ENCODE measurements around the gene NCOR1. TPM values are rescaled to one million over a fixed set of nuclear protein-coding genes. Genes with fewer than 3 reads are reported as not detected.

NCOR1 gene
- total and polyA plus RNA-seq, 2 of the 13 experiments (the other 11 are each of a cell fraction or from before 2014, with no cell fraction given): 57.0 to 71.7 TPM

DNA sequence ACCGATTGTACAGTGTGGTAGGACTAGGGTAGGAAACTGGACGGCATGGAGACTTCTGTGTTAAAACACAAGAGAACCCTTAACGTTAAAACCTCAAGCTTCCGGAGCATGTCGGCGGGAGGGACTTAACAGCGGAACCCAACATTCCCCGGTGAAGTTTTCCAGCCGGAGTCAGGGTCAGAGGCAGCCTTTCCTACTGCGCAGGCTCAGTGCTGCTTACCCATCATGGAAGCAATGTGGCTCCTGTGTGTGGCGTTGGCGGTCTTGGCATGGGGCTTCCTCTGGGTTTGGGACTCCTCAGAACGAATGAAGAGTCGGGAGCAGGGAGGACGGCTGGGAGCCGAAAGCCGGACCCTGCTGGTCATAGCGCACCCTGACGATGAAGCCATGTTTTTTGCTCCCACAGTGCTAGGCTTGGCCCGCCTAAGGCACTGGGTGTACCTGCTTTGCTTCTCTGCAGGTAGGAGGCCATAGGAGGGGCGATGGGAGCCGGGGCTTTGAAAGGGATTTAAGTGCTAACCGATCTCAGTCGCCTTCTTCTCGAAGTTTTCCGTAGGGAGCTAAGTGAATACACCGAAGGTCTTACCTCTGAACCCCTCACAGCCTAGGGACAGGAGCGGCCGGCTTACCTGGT, 1.8 kb upstream of the NCOR1 start, which contains the start of gene PIGL (continued):
- TF ChIP-seq, protein P1, sequence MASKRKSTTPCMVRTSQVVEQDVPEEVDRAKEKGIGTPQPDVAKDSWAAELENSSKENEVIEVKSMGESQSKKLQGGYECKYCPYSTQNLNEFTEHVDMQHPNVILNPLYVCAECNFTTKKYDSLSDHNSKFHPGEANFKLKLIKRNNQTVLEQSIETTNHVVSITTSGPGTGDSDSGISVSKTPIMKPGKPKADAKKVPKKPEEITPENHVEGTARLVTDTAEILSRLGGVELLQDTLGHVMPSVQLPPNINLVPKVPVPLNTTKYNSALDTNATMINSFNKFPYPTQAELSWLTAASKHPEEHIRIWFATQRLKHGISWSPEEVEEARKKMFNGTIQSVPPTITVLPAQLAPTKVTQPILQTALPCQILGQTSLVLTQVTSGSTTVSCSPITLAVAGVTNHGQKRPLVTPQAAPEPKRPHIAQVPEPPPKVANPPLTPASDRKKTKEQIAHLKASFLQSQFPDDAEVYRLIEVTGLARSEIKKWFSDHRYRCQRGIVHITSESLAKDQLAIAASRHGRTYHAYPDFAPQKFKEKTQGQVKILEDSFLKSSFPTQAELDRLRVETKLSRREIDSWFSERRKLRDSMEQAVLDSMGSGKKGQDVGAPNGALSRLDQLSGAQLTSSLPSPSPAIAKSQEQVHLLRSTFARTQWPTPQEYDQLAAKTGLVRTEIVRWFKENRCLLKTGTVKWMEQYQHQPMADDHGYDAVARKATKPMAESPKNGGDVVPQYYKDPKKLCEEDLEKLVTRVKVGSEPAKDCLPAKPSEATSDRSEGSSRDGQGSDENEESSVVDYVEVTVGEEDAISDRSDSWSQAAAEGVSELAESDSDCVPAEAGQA (IDR thresholded peaks at IDR 0.05; ENCODE audit: low read depth): peak; percentile 83
- TF ChIP-seq, protein P1 (CRISPR knock-in tag; IDR thresholded peaks at IDR 0.05; ENCODE audit: borderline replicate concordance): peak; percentile 81; the same call in 1 of the 2 replicates
- no peak for TF ChIP-seq LCORL (IDR thresholded peaks at IDR 0.05)
- TF ChIP-seq LCORL (CRISPR knock-in tag; IDR thresholded peaks at IDR 0.05): peak; percentile 66; the same call in 1 of the 2 replicates
- TF ChIP-seq PAX8 (CRISPR knock-in tag; IDR thresholded peaks at IDR 0.05; ENCODE audit: borderline replicate concordance): 0 out of 2 replicates have a peak, but pooled peaks have one; percentile 19
- TF ChIP-seq ZNF10 (CRISPR knock-in tag; IDR thresholded peaks at IDR 0.05; ENCODE audit: borderline replicate concordance, low read depth): no peak
- TF ChIP-seq TARDBP (CRISPR knock-in tag; IDR thresholded peaks at IDR 0.05): peak; percentile 75
- no peak for TF ChIP-seq ELF4 (CRISPR knock-in tag; IDR thresholded peaks at IDR 0.05; ENCODE audit: borderline replicate concordance)
- TF ChIP-seq ZNF720 (CRISPR knock-in tag; IDR thresholded peaks at IDR 0.05): peak; percentile 33; the same call in 1 of the 2 replicates
- TF ChIP-seq ZNF292 (CRISPR knock-in tag; IDR thresholded peaks at IDR 0.05; ENCODE audit: borderline replicate concordance, low read depth): peak; percentile 25; the same call in 1 of the 2 replicates
- TF ChIP-seq ZZZ3 (CRISPR knock-in tag; IDR thresholded peaks at IDR 0.05; ENCODE audit: borderline replicate concordance): peak; percentile 82
- TF ChIP-seq, protein P2, sequence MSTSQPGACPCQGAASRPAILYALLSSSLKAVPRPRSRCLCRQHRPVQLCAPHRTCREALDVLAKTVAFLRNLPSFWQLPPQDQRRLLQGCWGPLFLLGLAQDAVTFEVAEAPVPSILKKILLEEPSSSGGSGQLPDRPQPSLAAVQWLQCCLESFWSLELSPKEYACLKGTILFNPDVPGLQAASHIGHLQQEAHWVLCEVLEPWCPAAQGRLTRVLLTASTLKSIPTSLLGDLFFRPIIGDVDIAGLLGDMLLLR (CRISPR knock-in tag; IDR thresholded peaks at IDR 0.05): 0 out of 2 replicates have a peak, but pooled peaks have one; percentile 26
- TF ChIP-seq, protein P3, sequence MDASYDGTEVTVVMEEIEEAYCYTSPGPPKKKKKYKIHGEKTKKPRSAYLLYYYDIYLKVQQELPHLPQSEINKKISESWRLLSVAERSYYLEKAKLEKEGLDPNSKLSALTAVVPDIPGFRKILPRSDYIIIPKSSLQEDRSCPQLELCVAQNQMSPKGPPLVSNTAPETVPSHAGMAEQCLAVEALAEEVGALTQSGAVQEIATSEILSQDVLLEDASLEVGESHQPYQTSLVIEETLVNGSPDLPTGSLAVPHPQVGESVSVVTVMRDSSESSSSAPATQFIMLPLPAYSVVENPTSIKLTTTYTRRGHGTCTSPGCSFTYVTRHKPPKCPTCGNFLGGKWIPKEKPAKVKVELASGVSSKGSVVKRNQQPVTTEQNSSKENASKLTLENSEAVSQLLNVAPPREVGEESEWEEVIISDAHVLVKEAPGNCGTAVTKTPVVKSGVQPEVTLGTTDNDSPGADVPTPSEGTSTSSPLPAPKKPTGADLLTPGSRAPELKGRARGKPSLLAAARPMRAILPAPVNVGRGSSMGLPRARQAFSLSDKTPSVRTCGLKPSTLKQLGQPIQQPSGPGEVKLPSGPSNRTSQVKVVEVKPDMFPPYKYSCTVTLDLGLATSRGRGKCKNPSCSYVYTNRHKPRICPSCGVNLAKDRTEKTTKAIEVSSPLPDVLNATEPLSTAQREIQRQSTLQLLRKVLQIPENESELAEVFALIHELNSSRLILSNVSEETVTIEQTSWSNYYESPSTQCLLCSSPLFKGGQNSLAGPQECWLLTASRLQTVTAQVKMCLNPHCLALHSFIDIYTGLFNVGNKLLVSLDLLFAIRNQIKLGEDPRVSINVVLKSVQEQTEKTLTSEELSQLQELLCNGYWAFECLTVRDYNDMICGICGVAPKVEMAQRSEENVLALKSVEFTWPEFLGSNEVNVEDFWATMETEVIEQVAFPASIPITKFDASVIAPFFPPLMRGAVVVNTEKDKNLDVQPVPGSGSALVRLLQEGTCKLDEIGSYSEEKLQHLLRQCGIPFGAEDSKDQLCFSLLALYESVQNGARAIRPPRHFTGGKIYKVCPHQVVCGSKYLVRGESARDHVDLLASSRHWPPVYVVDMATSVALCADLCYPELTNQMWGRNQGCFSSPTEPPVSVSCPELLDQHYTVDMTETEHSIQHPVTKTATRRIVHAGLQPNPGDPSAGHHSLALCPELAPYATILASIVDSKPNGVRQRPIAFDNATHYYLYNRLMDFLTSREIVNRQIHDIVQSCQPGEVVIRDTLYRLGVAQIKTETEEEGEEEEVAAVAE (CRISPR knock-in tag; IDR thresholded peaks at IDR 0.05; ENCODE audit: borderline replicate concordance): peak; percentile 84
- TF ChIP-seq ZC3H13 (CRISPR knock-in tag; IDR thresholded peaks at IDR 0.05): peak; percentile 48; the same call in 1 of the 2 replicates
- no peak for TF ChIP-seq NONO (IDR thresholded peaks at IDR 0.05)
- peak; percentile 93 for TF ChIP-seq NONO (CRISPR knock-in tag; conservative IDR thresholded peaks at IDR 0.05)
- TF ChIP-seq TCF7L2 (IDR thresholded peaks at IDR 0.05; ENCODE audit: low read depth, low read length): no peak
- TF ChIP-seq FOXP1 (IDR thresholded peaks at IDR 0.05): no peak
- no peak for TF ChIP-seq FOXP1 (CRISPR knock-in tag; IDR thresholded peaks at IDR 0.05)
